ENCODE results near the gene USP24. TPM values are rescaled to one million over a fixed set of nuclear protein-coding genes. Genes with fewer than 3 reads are reported as not detected.

USP24 gene
- total RNA-seq, 1 donor from 2014 or later, result 57.1 TPM

GRCh38 chr1:55047611-55048010 is 167.6 kb downstream of the USP24 start:
- Mint-ChIP-seq H3K9me3 (ENCODE audit: low read depth) (no peaks in the 10 kb centered on the region), H3K27ac (no peak overlapping the region), H3K36me3 (ENCODE audit: insufficient read depth) (peaks cover 2% of the 10 kb centered on the region), H3K4me1 (ENCODE audit: low read depth) (peaks cover 3% of the 10 kb centered on the region), H3K4me3 (ENCODE audit: low read depth) (no peak overlapping the region), H3K27me3 (no peaks in the 10 kb centered on the region)
- TF ChIP-seq CTCF (IDR thresholded peaks at IDR 0.05; ENCODE audit: unreplicated experiment), result no peak
- DNase-seq (ENCODE audit: low spot score, unreplicated experiment), result no peak

- no peaks in the 10 kb centered on the region for H3K9me3 Mint-ChIP-seq (ENCODE audit: low read depth)
- H3K27ac Mint-ChIP-seq, result no peak overlapping the region
- DNase-seq (ENCODE audit: low spot score, unreplicated experiment), result no peak
- H3K36me3 Mint-ChIP-seq (ENCODE audit: insufficient read depth), result peaks cover 2% of the 10 kb centered on the region
- no peak for TF ChIP-seq CTCF (IDR thresholded peaks at IDR 0.05; ENCODE audit: unreplicated experiment)
- H3K4me3 Mint-ChIP-seq (ENCODE audit: low read depth), result no peak overlapping the region
- H3K27me3 Mint-ChIP-seq, result peaks cover 5% of the 10 kb centered on the region
- H3K4me1 Mint-ChIP-seq (ENCODE audit: low read depth), result peaks cover 2% of the 10 kb centered on the region
These were observed 168.3 kb downstream of the USP24 start for GRCh38 chr1:55046871-55047270.

GRCh38 chr1:55045430-55045829 is 169.7 kb downstream of the USP24 start:
- no peak for TF ChIP-seq CTCF (IDR thresholded peaks at IDR 0.05; ENCODE audit: unreplicated experiment)
- H3K4me3 Mint-ChIP-seq (ENCODE audit: low read depth), result no peak overlapping the region
- H3K27me3 Mint-ChIP-seq, result peaks cover 19% of the 10 kb centered on the region
- no peak overlapping the region for H3K27ac Mint-ChIP-seq
- H3K4me1 Mint-ChIP-seq (ENCODE audit: low read depth), result peaks cover 5% of the 10 kb centered on the region
- no peak for DNase-seq (ENCODE audit: low spot score, unreplicated experiment)
- peaks cover 7% of the 10 kb centered on the region for H3K36me3 Mint-ChIP-seq (ENCODE audit: insufficient read depth)
- no peaks in the 10 kb centered on the region for H3K9me3 Mint-ChIP-seq (ENCODE audit: low read depth)

GRCh38 chr1:55044617-55045397 is 170.4 kb downstream of the USP24 start:
- DNase-seq (ENCODE audit: low spot score, unreplicated experiment), result no peak
- Mint-ChIP-seq H3K27me3 (peaks cover 25% of the 10 kb centered on the region), H3K27ac (no peak overlapping the region), H3K9me3 (ENCODE audit: low read depth) (no peaks in the 10 kb centered on the region), H3K4me3 (ENCODE audit: low read depth) (no peak overlapping the region), H3K36me3 (ENCODE audit: insufficient read depth) (peaks cover 7% of the 10 kb centered on the region), H3K4me1 (ENCODE audit: low read depth) (peaks cover 10% of the 10 kb centered on the region)
- TF ChIP-seq CTCF (IDR thresholded peaks at IDR 0.05; ENCODE audit: unreplicated experiment), result no peak

GRCh38 chr1:55043726-55044125 is 171.4 kb downstream of the USP24 start:
- Mint-ChIP-seq H3K4me1 (ENCODE audit: low read depth) (peaks cover 15% of the 10 kb centered on the region), H3K27me3 (peaks cover 31% of the 10 kb centered on the region), H3K4me3 (ENCODE audit: low read depth) (no peak overlapping the region), H3K27ac (no peak overlapping the region), H3K9me3 (ENCODE audit: low read depth) (no peaks in the 10 kb centered on the region), H3K36me3 (ENCODE audit: insufficient read depth) (peaks cover 7% of the 10 kb centered on the region)
- TF ChIP-seq CTCF (IDR thresholded peaks at IDR 0.05; ENCODE audit: unreplicated experiment), result no peak
- DNase-seq (ENCODE audit: low spot score, unreplicated experiment), result no peak
